ENCODE measurements around the gene NMNAT2. TPM values are rescaled to one million over a fixed set of nuclear protein-coding genes. Genes with fewer than 3 reads are reported as not detected.

Gene NMNAT2
- polyA plus RNA-seq, 1 experiment, result 0.19 TPM

DNA sequence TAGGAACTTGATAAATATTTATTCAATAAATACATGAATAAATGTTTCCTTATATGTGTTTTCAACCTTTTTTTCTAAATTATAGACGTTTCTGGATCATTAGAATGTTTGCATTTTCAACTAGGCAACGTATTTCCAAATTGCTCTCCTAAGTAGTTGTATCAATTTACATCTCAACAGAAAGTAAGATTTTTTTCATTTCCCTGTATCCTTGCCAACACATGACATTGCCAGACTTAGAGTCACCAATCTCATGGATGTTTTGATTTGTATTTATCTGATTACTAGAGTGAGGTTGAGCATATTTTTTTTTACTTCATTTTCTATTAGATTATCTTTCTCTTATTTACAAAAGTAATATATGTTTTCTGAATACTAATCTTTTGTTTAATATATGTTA, 31.9 kb upstream of the NMNAT2 start:
- Histone ChIP-seq H3K27ac (ENCODE audit: low read depth, low read length) (no peak overlapping the region), H3K27me3 (ENCODE audit: control insufficient read depth, insufficient read depth, low read length) (no peaks in the 10 kb centered on the region), H3K4me3 (ENCODE audit: low read depth, low read length) (no peak overlapping the region), H3K9me3 (ENCODE audit: control insufficient read depth, insufficient read depth, low read length) (no peaks in the 10 kb centered on the region)
- CTCF ChIA-PET, result no interaction called here
- POLR2A ChIA-PET, result no interaction called here
- TF ChIP-seq, protein P1, sequence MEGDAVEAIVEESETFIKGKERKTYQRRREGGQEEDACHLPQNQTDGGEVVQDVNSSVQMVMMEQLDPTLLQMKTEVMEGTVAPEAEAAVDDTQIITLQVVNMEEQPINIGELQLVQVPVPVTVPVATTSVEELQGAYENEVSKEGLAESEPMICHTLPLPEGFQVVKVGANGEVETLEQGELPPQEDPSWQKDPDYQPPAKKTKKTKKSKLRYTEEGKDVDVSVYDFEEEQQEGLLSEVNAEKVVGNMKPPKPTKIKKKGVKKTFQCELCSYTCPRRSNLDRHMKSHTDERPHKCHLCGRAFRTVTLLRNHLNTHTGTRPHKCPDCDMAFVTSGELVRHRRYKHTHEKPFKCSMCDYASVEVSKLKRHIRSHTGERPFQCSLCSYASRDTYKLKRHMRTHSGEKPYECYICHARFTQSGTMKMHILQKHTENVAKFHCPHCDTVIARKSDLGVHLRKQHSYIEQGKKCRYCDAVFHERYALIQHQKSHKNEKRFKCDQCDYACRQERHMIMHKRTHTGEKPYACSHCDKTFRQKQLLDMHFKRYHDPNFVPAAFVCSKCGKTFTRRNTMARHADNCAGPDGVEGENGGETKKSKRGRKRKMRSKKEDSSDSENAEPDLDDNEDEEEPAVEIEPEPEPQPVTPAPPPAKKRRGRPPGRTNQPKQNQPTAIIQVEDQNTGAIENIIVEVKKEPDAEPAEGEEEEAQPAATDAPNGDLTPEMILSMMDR (IDR thresholded peaks at IDR 0.05; ENCODE audit: low read depth, low read length), result no peak
- DNase-seq (ENCODE audit: low read depth, low spot score), result no peak

DNA sequence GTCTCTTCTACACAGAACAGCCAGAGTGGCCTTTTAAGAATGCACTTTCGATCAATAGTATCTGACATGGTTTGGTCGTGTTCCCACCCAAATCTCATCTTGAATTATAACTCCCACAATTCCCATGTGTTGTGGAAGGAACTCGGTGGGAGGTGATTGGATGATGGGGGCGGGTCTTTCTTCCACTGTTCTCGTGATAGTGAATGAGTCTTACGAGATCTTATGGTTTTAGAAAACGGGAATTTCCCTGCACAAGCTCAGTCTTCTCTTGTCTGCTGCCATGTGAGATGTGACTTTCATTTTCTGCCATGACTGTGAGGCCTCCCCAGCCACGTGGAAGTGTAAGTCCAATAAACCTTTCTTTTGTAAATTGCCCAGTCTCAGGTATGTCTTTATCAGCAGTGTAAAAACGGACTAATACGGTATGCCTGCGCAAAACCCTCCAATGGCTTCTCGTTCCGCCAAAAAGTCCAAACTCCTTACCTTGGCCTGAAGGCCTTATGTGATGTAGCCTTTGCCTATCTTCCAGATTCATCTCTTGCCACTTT, 31.1 kb upstream of the NMNAT2 start:
- CTCF ChIA-PET, result no interaction called here
- no peak overlapping the region for H3K27ac ChIP-seq (ENCODE audit: low read depth, low read length)
- TF ChIP-seq, protein P1 (IDR thresholded peaks at IDR 0.05; ENCODE audit: low read depth, low read length), result no peak
- no peak overlapping the region for H3K4me3 ChIP-seq (ENCODE audit: low read depth, low read length)
- no peaks in the 10 kb centered on the region for H3K27me3 ChIP-seq (ENCODE audit: control insufficient read depth, insufficient read depth, low read length)
- no peaks in the 10 kb centered on the region for H3K9me3 ChIP-seq (ENCODE audit: control insufficient read depth, insufficient read depth, low read length)
- POLR2A ChIA-PET, result no interaction called here
- DNase-seq (ENCODE audit: low read depth, low spot score), result no peak

DNA sequence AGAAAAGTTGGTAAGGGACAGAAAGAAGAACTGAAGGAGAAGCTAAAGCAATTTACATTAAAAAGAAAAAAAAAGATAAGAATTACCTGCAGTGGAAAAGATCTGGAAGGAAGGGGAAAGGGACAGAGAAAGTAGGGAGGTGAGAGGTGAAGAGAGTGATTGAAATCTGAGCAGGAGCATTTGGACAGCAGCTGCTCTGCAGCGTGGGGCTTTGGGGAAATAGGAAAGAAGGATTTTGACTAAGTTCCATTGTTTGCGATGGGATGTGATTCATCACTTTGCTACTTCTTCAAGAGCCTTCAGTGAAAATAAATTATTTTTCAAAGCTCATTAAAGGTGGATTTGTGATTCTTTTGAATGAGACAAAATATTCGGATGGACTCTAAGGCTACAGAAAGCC, 26.1 kb upstream of the NMNAT2 start:
- TF ChIP-seq, protein P1 (IDR thresholded peaks at IDR 0.05; ENCODE audit: low read depth, low read length), result no peak
- H3K9me3 ChIP-seq (ENCODE audit: control insufficient read depth, insufficient read depth, low read length), result no peaks in the 10 kb centered on the region
- H3K27ac ChIP-seq (ENCODE audit: low read depth, low read length), result no peak overlapping the region
- peaks cover 8% of the 10 kb centered on the region for H3K27me3 ChIP-seq (ENCODE audit: control insufficient read depth, insufficient read depth, low read length)
- ChIA-PET CTCF (interaction anchor here (0.7 kb wide), 1 partner anchor 316 kb away, joined by 3 read pairs; no protein-coding TSS in a partner anchor), POLR2A (no interaction called here)
- no peak overlapping the region for H3K4me3 ChIP-seq (ENCODE audit: low read depth, low read length)
- DNase-seq (ENCODE audit: low read depth, low spot score), result no peak

DNA sequence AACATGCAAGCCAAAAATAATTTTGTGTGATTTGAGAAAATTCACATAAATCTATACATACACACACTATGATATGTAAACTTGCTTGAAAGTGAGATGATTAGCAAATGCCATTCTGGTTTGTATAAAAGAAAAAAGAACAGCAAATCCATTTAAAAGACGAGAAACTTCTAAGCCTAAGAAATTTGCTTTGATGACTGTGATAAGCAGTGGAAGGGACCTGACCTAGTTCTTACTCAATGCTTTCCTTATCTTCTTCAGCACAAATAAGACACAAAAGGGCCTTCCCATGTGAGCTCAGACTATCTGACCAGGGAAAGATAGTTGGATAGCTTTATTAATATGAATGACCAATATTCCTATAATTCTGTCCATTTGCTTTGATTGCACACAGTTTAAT, 25.3 kb upstream of the NMNAT2 start:
- TF ChIP-seq, protein P1 (IDR thresholded peaks at IDR 0.05; ENCODE audit: low read depth, low read length), result no peak
- no peak overlapping the region for H3K27ac ChIP-seq (ENCODE audit: low read depth, low read length)
- no peak overlapping the region for H3K4me3 ChIP-seq (ENCODE audit: low read depth, low read length)
- POLR2A ChIA-PET, result no interaction called here
- peaks cover 8% of the 10 kb centered on the region for H3K27me3 ChIP-seq (ENCODE audit: control insufficient read depth, insufficient read depth, low read length)
- DNase-seq (ENCODE audit: low read depth, low spot score), result no peak
- CTCF ChIA-PET, result interaction anchor here (0.7 kb wide), 1 partner anchor 316 kb away, joined by 3 read pairs; no protein-coding TSS in a partner anchor
- no peaks in the 10 kb centered on the region for H3K9me3 ChIP-seq (ENCODE audit: control insufficient read depth, insufficient read depth, low read length)

DNA sequence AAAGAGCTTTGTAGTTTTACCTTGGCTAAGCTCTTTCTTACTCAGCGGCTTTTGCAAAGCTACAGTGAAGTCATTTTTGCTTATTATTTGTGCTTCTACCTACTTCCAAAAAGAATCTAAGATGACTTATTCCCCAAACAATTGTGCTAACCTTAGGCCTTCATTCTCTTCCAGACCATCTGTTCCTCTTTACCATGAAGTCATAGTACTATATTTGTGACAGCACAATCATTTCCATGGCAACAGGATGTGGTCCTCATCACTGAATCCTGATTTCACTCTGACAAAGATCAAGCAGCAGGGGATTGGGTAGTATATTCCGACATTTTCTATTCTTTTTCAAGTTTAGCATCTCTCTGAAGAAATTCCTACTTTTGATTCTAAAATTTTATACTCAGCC, 24.8 kb upstream of the NMNAT2 start:
- no peak overlapping the region for H3K27ac ChIP-seq (ENCODE audit: low read depth, low read length)
- TF ChIP-seq, protein P1 (IDR thresholded peaks at IDR 0.05; ENCODE audit: low read depth, low read length), result no peak
- peaks cover 8% of the 10 kb centered on the region for H3K27me3 ChIP-seq (ENCODE audit: control insufficient read depth, insufficient read depth, low read length)
- no peaks in the 10 kb centered on the region for H3K9me3 ChIP-seq (ENCODE audit: control insufficient read depth, insufficient read depth, low read length)
- POLR2A ChIA-PET, result no interaction called here
- no peak overlapping the region for H3K4me3 ChIP-seq (ENCODE audit: low read depth, low read length)
- DNase-seq (ENCODE audit: low read depth, low spot score), result no peak
- CTCF ChIA-PET, result no interaction called here

Measured in AG04450 (cell line).